SJCRH30 (cell line): ENCODE results near the gene TSPAN11. TPM values are rescaled to one million over a fixed set of nuclear protein-coding genes. Genes with fewer than 3 reads are reported as not detected.

Experiments
- DNase-seq, 2 experiments: peaks; one replicate each; pipeline ENCODE4 v3.0.0-alpha.2; 2015 to 2020
- H3K27ac ChIP-seq: fragments of 250-450 bp; sonication (Bioruptor Pico); 2 replicates; pipeline ENCODE4 v1.5.1; 2020; ENCODE audit warnings: mild to moderate bottlenecking, moderate library complexity
- H3K27me3 ChIP-seq: fragments of 250-450 bp; sonication (Bioruptor Pico); 2 replicates; pipeline ENCODE4 v1.5.1; 2020; ENCODE audit warnings: mild to moderate bottlenecking, moderate library complexity
- H3K36me3 ChIP-seq: fragments of 250-450 bp; sonication (Bioruptor Pico); 2 replicates; pipeline ENCODE4 v1.5.1; 2020; ENCODE audit warnings: mild to moderate bottlenecking, moderate library complexity
- H3K4me1 ChIP-seq: fragments of 250-450 bp; sonication (Bioruptor Pico); 2 replicates; pipeline ENCODE4 v1.5.1; 2020; ENCODE audit warnings: mild to moderate bottlenecking, moderate library complexity
- H3K4me3 ChIP-seq: fragments of 250-450 bp; sonication (Bioruptor Pico); 2 replicates; pipeline ENCODE4 v1.5.1; 2020; ENCODE audit warnings: mild to moderate bottlenecking, moderate library complexity
- H3K9me3 ChIP-seq: fragments of 250-450 bp; sonication (Bioruptor Pico); replicated peaks from 2 replicates; pipeline ENCODE4 v1.5.1; 2020; ENCODE audit warnings: mild to moderate bottlenecking, moderate library complexity
- total RNA-seq: library from RNA; depleted of rRNA; stranded (reverse); fragments of >200 nt; shearing (Covaris generic); gene quantifications from 2 replicates; pipeline ENCODE4 v1.2.3, GENCODE V29; 2014

The TSPAN11 gene
- total RNA-seq, 1 experiment from 2014 or later: 6.5 TPM

- no peak overlapping the region for H3K4me3 ChIP-seq
- no peaks in the 10 kb centered on the region for H3K36me3 ChIP-seq
- no peaks in the 10 kb centered on the region for H3K27me3 ChIP-seq
- H3K27ac ChIP-seq: no peak overlapping the region
- H3K4me1 ChIP-seq: no peaks in the 10 kb centered on the region
- H3K9me3 ChIP-seq: no peaks in the 10 kb centered on the region
- no peak for DNase-seq
These were observed 24.5 kb upstream of the TSPAN11 start for GRCh38 chr12:30902001-30902400.

GRCh38 chr12:30902596-30902995 lies 24.0 kb upstream of the TSPAN11 start:
- H3K4me3 ChIP-seq: no peak overlapping the region
- no peaks in the 10 kb centered on the region for H3K27me3 ChIP-seq
- no peaks in the 10 kb centered on the region for H3K4me1 ChIP-seq
- no peak for DNase-seq
- no peak overlapping the region for H3K27ac ChIP-seq
- H3K9me3 ChIP-seq: no peaks in the 10 kb centered on the region
- H3K36me3 ChIP-seq: no peaks in the 10 kb centered on the region

- Histone ChIP-seq H3K9me3 (no peaks in the 10 kb centered on the region), H3K27me3 (no peaks in the 10 kb centered on the region), H3K4me3 (no peak overlapping the region), H3K36me3 (no peaks in the 10 kb centered on the region), H3K4me1 (peaks cover 16% of the 10 kb centered on the region), H3K27ac (no peak overlapping the region)
- no peak for DNase-seq
These were observed 21.0 kb upstream of the TSPAN11 start for GRCh38 chr12:30905463-30906009.

DNA sequence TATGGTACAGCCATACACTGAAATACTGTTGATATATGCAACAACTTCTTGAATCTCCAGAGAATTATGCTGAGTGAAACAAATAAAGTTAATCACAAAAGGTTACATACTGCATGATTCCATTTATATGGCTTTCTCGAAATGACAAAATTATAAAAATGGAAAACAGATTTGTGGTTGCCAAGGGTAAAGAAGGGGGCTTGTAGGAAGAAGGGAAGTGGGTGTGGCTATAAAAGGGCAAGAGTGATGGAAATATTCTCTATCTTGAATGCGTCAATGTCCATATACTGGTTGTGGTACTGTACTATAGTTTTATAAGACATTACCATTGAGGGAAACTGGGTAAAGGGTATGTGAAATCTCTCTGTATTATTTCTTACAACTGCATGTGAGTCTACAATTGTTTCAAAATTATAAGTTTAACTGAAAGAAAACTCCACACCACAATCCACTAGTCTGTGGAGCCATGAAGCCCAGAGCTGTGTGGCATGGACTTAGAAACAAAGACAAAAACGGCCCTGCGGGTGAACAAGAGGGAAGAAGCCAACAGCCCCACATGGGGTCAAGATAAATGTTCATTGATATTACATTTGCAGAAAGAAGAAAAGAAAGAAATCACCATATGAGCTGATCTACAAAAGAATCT lies 18.3 kb upstream of the TSPAN11 start:
- no peaks in the 10 kb centered on the region for H3K36me3 ChIP-seq
- H3K4me1 ChIP-seq: peaks cover 16% of the 10 kb centered on the region
- H3K27me3 ChIP-seq: no peaks in the 10 kb centered on the region
- H3K4me3 ChIP-seq: no peak overlapping the region
- no peaks in the 10 kb centered on the region for H3K9me3 ChIP-seq
- DNase-seq: no peak
- no peak overlapping the region for H3K27ac ChIP-seq

DNA sequence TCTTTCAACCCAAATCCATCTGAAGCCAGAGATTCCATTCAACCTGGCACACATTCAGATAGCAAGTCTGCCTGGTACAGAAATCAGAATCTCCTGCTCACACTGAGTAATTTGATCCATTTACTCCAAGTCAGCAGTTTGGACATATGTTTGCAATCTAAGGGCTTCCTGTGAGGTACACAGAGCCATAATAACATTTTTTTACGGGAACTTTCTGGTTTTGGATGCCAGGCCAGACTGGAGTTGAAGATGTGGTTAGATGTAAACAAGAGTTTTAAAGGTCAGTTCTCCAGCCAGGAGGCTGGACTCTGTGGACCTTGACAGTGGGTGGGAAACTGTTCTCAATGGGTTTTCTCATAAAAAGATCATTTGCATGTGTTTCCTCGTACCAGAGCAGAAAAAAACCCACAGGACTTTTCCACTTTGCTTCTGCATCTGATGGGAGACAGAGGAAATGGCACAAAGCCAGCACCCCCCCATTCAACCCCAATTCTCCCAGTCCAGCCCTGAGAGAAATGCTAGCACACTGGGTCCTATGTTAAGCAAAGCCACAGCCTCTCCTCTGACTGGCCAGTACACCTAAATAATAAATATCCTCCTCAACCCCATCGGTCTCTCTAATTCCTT lies 17.7 kb upstream of the TSPAN11 start:
- Histone ChIP-seq H3K27me3 (no peaks in the 10 kb centered on the region), H3K36me3 (no peaks in the 10 kb centered on the region), H3K4me1 (peaks cover 16% of the 10 kb centered on the region), H3K4me3 (no peak overlapping the region), H3K9me3 (no peaks in the 10 kb centered on the region), H3K27ac (no peak overlapping the region)
- peak in 1 of 2 experiments; percentile 56 for DNase-seq

GRCh38 chr12:30909349-30910037 lies 17.1 kb upstream of the TSPAN11 start:
- H3K4me1 ChIP-seq: peaks cover 16% of the 10 kb centered on the region
- no peaks in the 10 kb centered on the region for H3K36me3 ChIP-seq
- no peaks in the 10 kb centered on the region for H3K27me3 ChIP-seq
- H3K9me3 ChIP-seq: no peaks in the 10 kb centered on the region
- no peak overlapping the region for H3K27ac ChIP-seq
- no peak for DNase-seq
- no peak overlapping the region for H3K4me3 ChIP-seq

GRCh38 chr12:30910038-30910350 lies 16.6 kb upstream of the TSPAN11 start:
- no peaks in the 10 kb centered on the region for H3K27me3 ChIP-seq
- peaks cover 16% of the 10 kb centered on the region for H3K4me1 ChIP-seq
- H3K4me3 ChIP-seq: no peak overlapping the region
- no peaks in the 10 kb centered on the region for H3K9me3 ChIP-seq
- no peak overlapping the region for H3K27ac ChIP-seq
- no peaks in the 10 kb centered on the region for H3K36me3 ChIP-seq
- no peak for DNase-seq

DNA sequence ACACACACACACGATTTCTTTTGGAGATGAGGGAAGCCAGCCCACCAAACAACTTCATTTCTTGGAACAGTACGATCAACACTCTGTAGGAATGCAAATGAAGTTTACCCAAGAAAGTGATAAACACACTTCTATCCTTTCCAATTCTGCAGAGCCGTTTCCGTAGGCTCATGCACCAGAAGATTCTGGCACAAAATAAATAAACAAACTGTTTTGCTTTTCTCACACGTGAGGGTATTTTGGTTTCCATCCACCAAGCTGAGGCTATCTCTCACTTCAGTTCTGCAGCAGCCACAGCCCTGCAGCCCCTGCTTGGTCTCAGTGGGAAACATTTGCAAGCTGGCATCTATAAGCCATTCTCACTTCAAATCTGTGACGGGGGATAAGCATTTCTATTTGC lies 15.3 kb upstream of the TSPAN11 start:
- Histone ChIP-seq H3K27me3 (no peaks in the 10 kb centered on the region; the same call in 1 of the 2 replicates), H3K9me3 (no peaks in the 10 kb centered on the region), H3K36me3 (no peaks in the 10 kb centered on the region), H3K27ac (no peak overlapping the region), H3K4me3 (no peak overlapping the region), H3K4me1 (peaks cover 16% of the 10 kb centered on the region)
- no peak for DNase-seq

GRCh38 chr12:30913323-30913722 lies 13.2 kb upstream of the TSPAN11 start:
- H3K9me3 ChIP-seq: no peaks in the 10 kb centered on the region
- no peak overlapping the region for H3K4me3 ChIP-seq
- no peak overlapping the region for H3K27ac ChIP-seq
- no peaks in the 10 kb centered on the region for H3K36me3 ChIP-seq
- H3K27me3 ChIP-seq: no peaks in the 10 kb centered on the region; the same call in 1 of the 2 replicates
- DNase-seq: no peak
- peaks cover 16% of the 10 kb centered on the region for H3K4me1 ChIP-seq

DNA sequence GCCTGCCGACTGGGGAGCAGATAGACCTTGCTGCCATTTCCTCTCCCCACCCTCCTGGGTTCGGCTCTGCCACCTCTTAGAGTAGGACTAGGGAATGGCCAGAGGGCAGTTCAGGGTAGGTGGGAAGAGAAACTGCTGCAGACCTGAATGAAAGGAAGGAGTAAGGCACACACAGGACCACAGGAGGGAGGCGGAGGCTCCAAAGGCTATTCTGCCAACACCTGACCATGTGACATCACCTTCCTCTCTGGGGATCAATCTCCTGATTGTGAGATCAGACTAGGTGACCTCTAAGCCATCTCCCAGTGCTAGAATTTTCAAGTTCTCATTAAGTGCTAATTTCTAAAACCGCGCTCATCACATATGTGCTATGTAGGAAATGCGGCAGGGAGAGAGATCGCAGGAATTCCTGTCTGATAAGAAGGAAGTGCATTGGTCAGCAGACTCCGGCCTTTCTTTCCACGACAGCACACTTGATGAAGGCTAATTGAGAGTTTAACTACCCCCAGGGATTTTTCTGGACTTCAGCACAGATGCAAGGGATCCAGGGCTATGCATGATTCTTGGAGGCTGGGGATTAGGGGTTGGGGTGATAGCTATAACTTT lies 11.5 kb upstream of the TSPAN11 start:
- H3K36me3 ChIP-seq: no peaks in the 10 kb centered on the region
- no peaks in the 10 kb centered on the region for H3K9me3 ChIP-seq
- H3K27me3 ChIP-seq: no peaks in the 10 kb centered on the region; the same call in 1 of the 2 replicates
- no peaks in the 10 kb centered on the region for H3K4me1 ChIP-seq
- no peak for DNase-seq
- H3K27ac ChIP-seq: no peak overlapping the region
- no peak overlapping the region for H3K4me3 ChIP-seq

GRCh38 chr12:30923057-30923456 lies 3.5 kb upstream of the TSPAN11 start:
- Histone ChIP-seq H3K27me3 (no peaks in the 10 kb centered on the region), H3K4me3 (no peak overlapping the region), H3K9me3 (no peaks in the 10 kb centered on the region), H3K4me1 (peaks cover 7% of the 10 kb centered on the region), H3K27ac (no peak overlapping the region), H3K36me3 (no peaks in the 10 kb centered on the region)
- no peak for DNase-seq

DNA sequence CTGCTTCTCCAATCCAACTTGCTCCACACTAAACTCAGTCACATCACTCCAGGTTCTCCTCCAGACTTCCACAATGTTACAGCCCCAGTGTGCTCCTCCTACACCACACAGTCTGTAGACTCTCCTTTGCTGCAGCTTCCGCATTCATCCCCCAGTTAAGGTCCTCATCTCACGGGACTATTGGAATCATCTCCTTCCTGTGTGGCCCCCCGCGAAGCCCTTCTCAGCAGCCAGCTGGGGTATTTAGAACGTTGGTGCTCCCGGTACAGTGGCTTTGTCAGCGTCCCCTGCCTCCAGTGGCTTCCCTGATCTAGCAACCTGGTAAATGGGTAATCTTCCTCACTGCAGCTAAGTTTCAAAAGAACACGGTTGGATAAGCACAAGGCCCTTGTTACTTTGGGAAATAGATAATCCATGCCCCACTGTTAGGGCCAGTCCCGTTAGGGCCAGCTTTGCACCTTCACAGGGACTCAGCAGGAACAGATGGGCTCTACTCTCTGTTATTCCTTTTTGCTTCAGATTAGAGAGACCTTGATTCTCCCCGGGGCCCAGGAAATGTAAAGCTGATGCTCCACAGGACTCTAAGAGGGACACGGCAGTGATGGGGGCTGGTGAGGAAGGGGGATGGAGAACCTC lies 823 bp upstream of the TSPAN11 start:
- DNase-seq: no peak
- peak overlapping the region; percentile 53; the same call in 1 of the 2 replicates for H3K27ac ChIP-seq

GRCh38 chr12:30927222-30927611 lies 669 bp downstream of the TSPAN11 start:
- H3K9me3 ChIP-seq: no peaks in the 10 kb centered on the region
- no peaks in the 10 kb centered on the region for H3K27me3 ChIP-seq
- no peaks in the 10 kb centered on the region for H3K36me3 ChIP-seq
- no peak for DNase-seq
- peak overlapping the region; percentile 72 for H3K4me3 ChIP-seq
- H3K27ac ChIP-seq: no peak overlapping the region; the same call in 1 of the 2 replicates
- H3K4me1 ChIP-seq: peaks cover 7% of the 10 kb centered on the region

More for the DNA sequence above, 823 bp upstream of the TSPAN11 start:
- no peaks in the 10 kb centered on the region for H3K27me3 ChIP-seq
- H3K36me3 ChIP-seq: no peaks in the 10 kb centered on the region
- H3K4me3 ChIP-seq: peak overlapping the region; percentile 72
- peaks cover 7% of the 10 kb centered on the region for H3K4me1 ChIP-seq
- no peaks in the 10 kb centered on the region for H3K9me3 ChIP-seq

- Histone ChIP-seq H3K27me3 (no peaks in the 10 kb centered on the region), H3K4me1 (peaks cover 7% of the 10 kb centered on the region), H3K27ac (no peak overlapping the region), H3K36me3 (no peaks in the 10 kb centered on the region), H3K9me3 (no peaks in the 10 kb centered on the region), H3K4me3 (no peak overlapping the region)
- DNase-seq: no peak
These were observed 2.1 kb downstream of the TSPAN11 start for GRCh38 chr12:30928356-30929244.
